Panc1 (cell line): ENCODE results near the gene GRIA4. TPM values are rescaled to one million over a fixed set of nuclear protein-coding genes. Genes with fewer than 3 reads are reported as not detected.

ENCODE experiments used
- ATAC-seq: fragments of 200-7000 bp; cut with Tn5 transposase; 2 replicates; pipeline ENCODE4 v1.9.1; 2020; ENCODE audit warnings: mild to moderate bottlenecking, moderate library complexity
- BruUV-seq: library from RNA; stranded (reverse); fragments of 400-500 nt; replicated peaks from 2 replicates; lab custom pipeline; 2021; lab: Mats Ljungman, UMichigan
- CTCF ChIA-PET: fragments of 300-600 bp; sonication (Branson Sonifier 250); formaldehyde crosslinking; loops from one replicate; lab custom pipeline; 2022; ENCODE audit warnings: antibody characterized with exemption; lab: Charles Lee
- POLR2A ChIA-PET: fragments of 300-600 bp; sonication (Branson Sonifier 250); formaldehyde crosslinking; loops from one replicate; lab custom pipeline; 2022; ENCODE audit warnings: antibody characterized with exemption; lab: Charles Lee
- DNase-seq: peaks from one replicate; pipeline ENCODE4 v3.0.0-alpha.2; 2010; ENCODE audit warnings: low read depth, low spot score
- H3K27ac ChIP-seq: 2 replicates; pipeline ENCODE4 v1.5.1; 2011; ENCODE audit warnings: mild to moderate bottlenecking, low read length, inconsistent platforms
- H3K27me3 ChIP-seq: fragments of 200-500 bp; sonication (Bioruptor generic); 2 replicates; pipeline ENCODE4 v1.6.0; 2014; ENCODE audit warnings: low read length, inconsistent platforms; ENCODE audit not compliant: control insufficient read depth, insufficient read depth
- H3K36me3 ChIP-seq: fragments of 200-500 bp; sonication (Bioruptor generic); 2 replicates; pipeline ENCODE4 v1.5.1; 2014; ENCODE audit warnings: inconsistent platforms, mild to moderate bottlenecking, low read length, moderate library complexity; ENCODE audit not compliant: control insufficient read depth, insufficient read depth
- H3K4me1 ChIP-seq: 2 replicates; pipeline ENCODE4 v1.5.1; 2011; ENCODE audit warnings: inconsistent platforms, mild to moderate bottlenecking, low read length, moderate library complexity; ENCODE audit not compliant: control insufficient read depth, insufficient read depth
- H3K4me3 ChIP-seq, 2 experiments: 2 replicates each; pipeline ENCODE4 v1.5.1; 2011 to 2012; ENCODE audit warnings: low read depth in 2 of 2, low read length in 2 of 2, mild to moderate bottlenecking in 2 of 2, inconsistent platforms in 1 of 2, moderate library complexity in 1 of 2
- H3K9me3 ChIP-seq: fragments of 200-500 bp; sonication (Bioruptor generic); 2 replicates; pipeline ENCODE4 v1.5.1; 2014; ENCODE audit warnings: low read depth, mild to moderate bottlenecking, inconsistent platforms, low read length, moderate library complexity; ENCODE audit not compliant: control insufficient read depth, insufficient read depth
- POLR2AphosphoS5 ChIP-seq: IDR thresholded peaks from 2 replicates; pipeline ENCODE4 v1.6.1; 2012; ENCODE audit warnings: mild to moderate bottlenecking, low read depth, low read length, moderate library complexity
- SIN3A ChIP-seq: IDR thresholded peaks from 2 replicates; pipeline ENCODE4 v1.6.1; 2012; ENCODE audit warnings: low read depth, mild to moderate bottlenecking, low read length, moderate library complexity, borderline replicate concordance; ENCODE audit not compliant: insufficient read depth
- TCF7L2 ChIP-seq: IDR thresholded peaks from 2 replicates; pipeline ENCODE4 v1.6.1; 2011; ENCODE audit warnings: mild to moderate bottlenecking, low read depth, low read length, inconsistent platforms
- in situ Hi-C: cut with HindIII; loops from 2 replicates; pipeline ENCODE4 v1.10.0; 2016; ENCODE audit warnings: low sequenced_read_pairs, low pct_unique_long_range_greater_than_20kb
- intact Hi-C: fragments of 100-400 bp; cut with micrococcal nuclease; formaldehyde crosslinking; loops from one replicate; pipeline ENCODE4 v1.10.0; 2022; ENCODE audit not compliant: unreplicated experiment
- total RNA-seq: library from RNA; stranded (reverse); gene quantifications from one replicate; pipeline ENCODE4 v1.2.1, GENCODE V29; 2021; ENCODE audit not compliant: unreplicated experiment
- TF ChIP-seq, protein P1 (sequence below): fragments of 450-650 bp; IDR thresholded peaks from 2 replicates; pipeline ENCODE4 v1.5.1; 2017; ENCODE audit warnings: mild to moderate bottlenecking
- TF ChIP-seq, protein P2 (sequence below), 2 experiments: IDR thresholded peaks; 2 replicates each; pipeline ENCODE4 v1.6.1; 2011 to 2012; ENCODE audit warnings: low read depth in 2 of 2, control low read depth in 1 of 2, low read length in 1 of 2, mild to moderate bottlenecking in 1 of 2, moderate library complexity in 1 of 2; ENCODE audit not compliant: insufficient read depth in 1 of 2

Gene GRIA4
- total RNA-seq, 1 experiment from 2014 or later, result not detected

DNA sequence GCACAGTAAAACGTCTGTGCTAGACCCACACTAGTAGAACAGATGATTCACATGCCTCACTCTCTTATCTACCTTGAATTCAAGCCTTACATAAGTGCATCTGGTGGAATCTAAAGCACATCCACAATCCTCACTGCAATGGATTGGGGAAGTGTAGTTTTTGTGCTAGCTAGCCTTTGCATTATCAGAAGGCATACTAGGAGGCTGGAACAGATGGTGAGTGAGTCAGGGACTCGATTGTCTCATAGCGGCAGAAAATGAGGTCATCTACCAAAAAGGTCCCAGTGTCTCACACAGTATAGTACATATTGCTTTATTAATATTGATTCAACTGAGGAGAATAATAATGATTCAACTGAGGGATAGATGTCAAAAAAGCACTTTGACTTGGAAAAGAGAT, 402.9 kb downstream of the GRIA4 start:
- peaks cover 9% of the 10 kb centered on the region for H3K36me3 ChIP-seq
- no peak overlapping the region for H3K4me3 ChIP-seq
- TF ChIP-seq, protein P1, sequence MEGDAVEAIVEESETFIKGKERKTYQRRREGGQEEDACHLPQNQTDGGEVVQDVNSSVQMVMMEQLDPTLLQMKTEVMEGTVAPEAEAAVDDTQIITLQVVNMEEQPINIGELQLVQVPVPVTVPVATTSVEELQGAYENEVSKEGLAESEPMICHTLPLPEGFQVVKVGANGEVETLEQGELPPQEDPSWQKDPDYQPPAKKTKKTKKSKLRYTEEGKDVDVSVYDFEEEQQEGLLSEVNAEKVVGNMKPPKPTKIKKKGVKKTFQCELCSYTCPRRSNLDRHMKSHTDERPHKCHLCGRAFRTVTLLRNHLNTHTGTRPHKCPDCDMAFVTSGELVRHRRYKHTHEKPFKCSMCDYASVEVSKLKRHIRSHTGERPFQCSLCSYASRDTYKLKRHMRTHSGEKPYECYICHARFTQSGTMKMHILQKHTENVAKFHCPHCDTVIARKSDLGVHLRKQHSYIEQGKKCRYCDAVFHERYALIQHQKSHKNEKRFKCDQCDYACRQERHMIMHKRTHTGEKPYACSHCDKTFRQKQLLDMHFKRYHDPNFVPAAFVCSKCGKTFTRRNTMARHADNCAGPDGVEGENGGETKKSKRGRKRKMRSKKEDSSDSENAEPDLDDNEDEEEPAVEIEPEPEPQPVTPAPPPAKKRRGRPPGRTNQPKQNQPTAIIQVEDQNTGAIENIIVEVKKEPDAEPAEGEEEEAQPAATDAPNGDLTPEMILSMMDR, result no peak
- TF ChIP-seq TCF7L2 (no peak), POLR2AphosphoS5 (no peak), SIN3A (no peak)
- TF ChIP-seq, protein P2, sequence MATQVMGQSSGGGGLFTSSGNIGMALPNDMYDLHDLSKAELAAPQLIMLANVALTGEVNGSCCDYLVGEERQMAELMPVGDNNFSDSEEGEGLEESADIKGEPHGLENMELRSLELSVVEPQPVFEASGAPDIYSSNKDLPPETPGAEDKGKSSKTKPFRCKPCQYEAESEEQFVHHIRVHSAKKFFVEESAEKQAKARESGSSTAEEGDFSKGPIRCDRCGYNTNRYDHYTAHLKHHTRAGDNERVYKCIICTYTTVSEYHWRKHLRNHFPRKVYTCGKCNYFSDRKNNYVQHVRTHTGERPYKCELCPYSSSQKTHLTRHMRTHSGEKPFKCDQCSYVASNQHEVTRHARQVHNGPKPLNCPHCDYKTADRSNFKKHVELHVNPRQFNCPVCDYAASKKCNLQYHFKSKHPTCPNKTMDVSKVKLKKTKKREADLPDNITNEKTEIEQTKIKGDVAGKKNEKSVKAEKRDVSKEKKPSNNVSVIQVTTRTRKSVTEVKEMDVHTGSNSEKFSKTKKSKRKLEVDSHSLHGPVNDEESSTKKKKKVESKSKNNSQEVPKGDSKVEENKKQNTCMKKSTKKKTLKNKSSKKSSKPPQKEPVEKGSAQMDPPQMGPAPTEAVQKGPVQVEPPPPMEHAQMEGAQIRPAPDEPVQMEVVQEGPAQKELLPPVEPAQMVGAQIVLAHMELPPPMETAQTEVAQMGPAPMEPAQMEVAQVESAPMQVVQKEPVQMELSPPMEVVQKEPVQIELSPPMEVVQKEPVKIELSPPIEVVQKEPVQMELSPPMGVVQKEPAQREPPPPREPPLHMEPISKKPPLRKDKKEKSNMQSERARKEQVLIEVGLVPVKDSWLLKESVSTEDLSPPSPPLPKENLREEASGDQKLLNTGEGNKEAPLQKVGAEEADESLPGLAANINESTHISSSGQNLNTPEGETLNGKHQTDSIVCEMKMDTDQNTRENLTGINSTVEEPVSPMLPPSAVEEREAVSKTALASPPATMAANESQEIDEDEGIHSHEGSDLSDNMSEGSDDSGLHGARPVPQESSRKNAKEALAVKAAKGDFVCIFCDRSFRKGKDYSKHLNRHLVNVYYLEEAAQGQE (IDR thresholded peaks at IDR 0.05; ENCODE audit: insufficient read depth in 1 of 2, low read depth in 2 of 2, low read length in 1 of 2), result no peak
- ATAC-seq, result no peak
- peaks cover 8% of the 10 kb centered on the region; the same call in 1 of the 2 replicates for H3K9me3 ChIP-seq
- no TSS peak for BruUV-seq
- no peaks in the 10 kb centered on the region for H3K27me3 ChIP-seq
- CTCF ChIA-PET, result no interaction called here
- no peak for DNase-seq
- POLR2A ChIA-PET, result no interaction called here
- H3K4me1 ChIP-seq, result no peaks in the 10 kb centered on the region
- intact Hi-C loops (no loop called here), in situ Hi-C loops (no loop called here)
- no peak overlapping the region for H3K27ac ChIP-seq

DNA sequence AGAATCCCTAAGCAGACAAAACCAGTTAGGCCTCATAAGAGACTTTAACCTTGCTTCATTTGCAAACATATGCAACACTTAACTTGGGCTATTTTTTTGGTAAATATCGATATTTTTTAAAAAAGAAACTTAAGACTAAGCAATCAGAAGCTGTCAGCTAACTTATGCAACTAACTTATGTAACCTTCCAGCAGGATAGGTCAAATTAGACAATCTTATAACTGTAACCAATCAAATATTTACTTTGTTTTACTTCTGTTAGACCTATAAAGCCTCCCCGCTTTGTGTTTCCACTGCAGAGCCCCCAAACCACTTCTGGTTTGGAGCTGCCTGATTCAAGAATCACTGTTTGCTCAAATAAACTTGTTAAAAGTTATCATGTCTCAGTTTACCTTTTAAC, 404.2 kb downstream of the GRIA4 start:
- Histone ChIP-seq H3K27ac (no peak overlapping the region), H3K27me3 (no peaks in the 10 kb centered on the region), H3K36me3 (peaks cover 9% of the 10 kb centered on the region), H3K9me3 (no peaks in the 10 kb centered on the region; the same call in 1 of the 2 replicates), H3K4me3 (no peak overlapping the region), H3K4me1 (no peaks in the 10 kb centered on the region)
- CTCF ChIA-PET, result no interaction called here
- TF ChIP-seq, protein P1, result no peak
- TF ChIP-seq, protein P2 (IDR thresholded peaks at IDR 0.05; ENCODE audit: insufficient read depth in 1 of 2, low read depth in 2 of 2, low read length in 1 of 2), result no peak
- TF ChIP-seq POLR2AphosphoS5, result no peak
- POLR2A ChIA-PET, result no interaction called here
- in situ Hi-C loops (no loop called here), intact Hi-C loops (no loop called here)
- ATAC-seq, result no peak
- DNase-seq, result no peak
- BruUV-seq, result no TSS peak
